IPS-18a (cell line): ENCODE results near the gene MAGEA4.

Experiments used
- H3K27ac ChIP-seq: one replicate; pipeline ENCODE4 v1.5.1; 2013; ENCODE audit warnings: low read length
- H3K27me3 ChIP-seq: one replicate; pipeline ENCODE4 v1.6.1; 2013; ENCODE audit warnings: mild to moderate bottlenecking, low read length; ENCODE audit not compliant: control insufficient read depth, insufficient read depth
- H3K36me3 ChIP-seq: one replicate; pipeline ENCODE4 v1.6.1; 2013; ENCODE audit warnings: low read depth, low read length; ENCODE audit not compliant: control insufficient read depth
- H3K4me1 ChIP-seq: one replicate; pipeline ENCODE4 v1.6.1; 2013; ENCODE audit warnings: low read depth, low read length; ENCODE audit not compliant: control insufficient read depth
- H3K4me3 ChIP-seq: one replicate; pipeline ENCODE4 v1.5.1; 2013; ENCODE audit warnings: low read length
- H3K9ac ChIP-seq: one replicate; pipeline ENCODE4 v1.6.1; 2013; ENCODE audit warnings: mild to moderate bottlenecking, low read length, moderate library complexity
- H3K9me3 ChIP-seq: one replicate; pipeline ENCODE4 v1.6.1; 2013; ENCODE audit warnings: low read depth, low read length; ENCODE audit not compliant: control insufficient read depth

MAGEA4 gene

GRCh38 chrX:151929126-151929525 is 16.4 kb downstream of the MAGEA4 start:
- H3K27ac ChIP-seq = no peak overlapping the region
- no peaks in the 10 kb centered on the region for H3K27me3 ChIP-seq
- H3K4me1 ChIP-seq = no peaks in the 10 kb centered on the region
- H3K4me3 ChIP-seq = no peak overlapping the region
- no peaks in the 10 kb centered on the region for H3K36me3 ChIP-seq
- no peak overlapping the region for H3K9ac ChIP-seq
- H3K9me3 ChIP-seq = peaks cover 15% of the 10 kb centered on the region

- Histone ChIP-seq H3K4me3 (no peak overlapping the region), H3K4me1 (no peaks in the 10 kb centered on the region), H3K27ac (no peak overlapping the region), H3K36me3 (no peaks in the 10 kb centered on the region), H3K27me3 (no peaks in the 10 kb centered on the region), H3K9ac (no peak overlapping the region), H3K9me3 (peaks cover 8% of the 10 kb centered on the region)
These were observed 22.7 kb downstream of the MAGEA4 start for GRCh38 chrX:151935358-151935757.

GRCh38 chrX:151938172-151938571 is 25.5 kb downstream of the MAGEA4 start:
- Histone ChIP-seq H3K36me3 (no peaks in the 10 kb centered on the region), H3K27me3 (no peaks in the 10 kb centered on the region), H3K27ac (no peak overlapping the region), H3K4me1 (no peaks in the 10 kb centered on the region), H3K9ac (no peak overlapping the region), H3K4me3 (no peak overlapping the region), H3K9me3 (peaks cover 17% of the 10 kb centered on the region)

- Histone ChIP-seq H3K27me3 (no peaks in the 10 kb centered on the region), H3K4me3 (no peak overlapping the region), H3K9me3 (peaks cover 15% of the 10 kb centered on the region), H3K36me3 (no peaks in the 10 kb centered on the region), H3K27ac (no peak overlapping the region), H3K4me1 (no peaks in the 10 kb centered on the region), H3K9ac (no peak overlapping the region)
These were observed 42.0 kb downstream of the MAGEA4 start for GRCh38 chrX:151954730-151955129.

- Histone ChIP-seq H3K4me1 (no peaks in the 10 kb centered on the region), H3K27me3 (no peaks in the 10 kb centered on the region), H3K9me3 (peaks cover 11% of the 10 kb centered on the region), H3K4me3 (no peak overlapping the region), H3K36me3 (no peaks in the 10 kb centered on the region), H3K27ac (no peak overlapping the region), H3K9ac (no peak overlapping the region)
These were observed 45.4 kb downstream of the MAGEA4 start for GRCh38 chrX:151958101-151958500.

- H3K4me1 ChIP-seq = no peaks in the 10 kb centered on the region
- H3K9me3 ChIP-seq = peaks cover 18% of the 10 kb centered on the region
- no peak overlapping the region for H3K27ac ChIP-seq
- H3K36me3 ChIP-seq = no peaks in the 10 kb centered on the region
- no peaks in the 10 kb centered on the region for H3K27me3 ChIP-seq
- no peak overlapping the region for H3K4me3 ChIP-seq
- no peak overlapping the region for H3K9ac ChIP-seq
These were observed 49.3 kb downstream of the MAGEA4 start for GRCh38 chrX:151962034-151962433.

GRCh38 chrX:151966236-151966635 is 53.5 kb downstream of the MAGEA4 start:
- Histone ChIP-seq H3K4me1 (no peaks in the 10 kb centered on the region), H3K27me3 (no peaks in the 10 kb centered on the region), H3K9ac (no peak overlapping the region), H3K4me3 (no peak overlapping the region), H3K27ac (no peak overlapping the region), H3K36me3 (no peaks in the 10 kb centered on the region), H3K9me3 (peaks cover 21% of the 10 kb centered on the region)

GRCh38 chrX:151970027-151970426 is 57.3 kb downstream of the MAGEA4 start:
- Histone ChIP-seq H3K27me3 (peaks cover 19% of the 10 kb centered on the region), H3K27ac (no peak overlapping the region), H3K4me3 (no peak overlapping the region), H3K36me3 (no peaks in the 10 kb centered on the region), H3K9me3 (peaks cover 8% of the 10 kb centered on the region), H3K4me1 (no peaks in the 10 kb centered on the region), H3K9ac (no peak overlapping the region)

- H3K36me3 ChIP-seq = no peaks in the 10 kb centered on the region
- H3K9ac ChIP-seq = no peak overlapping the region
- no peak overlapping the region for H3K4me3 ChIP-seq
- peaks cover 8% of the 10 kb centered on the region for H3K9me3 ChIP-seq
- H3K27ac ChIP-seq = no peak overlapping the region
- peaks cover 25% of the 10 kb centered on the region for H3K27me3 ChIP-seq
- no peaks in the 10 kb centered on the region for H3K4me1 ChIP-seq
These were observed 58.0 kb downstream of the MAGEA4 start for GRCh38 chrX:151970661-151971060.

GRCh38 chrX:151973060-151973661 is 60.5 kb downstream of the MAGEA4 start:
- Histone ChIP-seq H3K27ac (no peak overlapping the region), H3K4me1 (no peaks in the 10 kb centered on the region), H3K27me3 (peaks cover 27% of the 10 kb centered on the region), H3K4me3 (no peak overlapping the region), H3K9me3 (peaks cover 8% of the 10 kb centered on the region), H3K36me3 (no peaks in the 10 kb centered on the region), H3K9ac (no peak overlapping the region)

GRCh38 chrX:151973851-151974335 is 61.2 kb downstream of the MAGEA4 start:
- H3K9ac ChIP-seq = no peak overlapping the region
- H3K9me3 ChIP-seq = peaks cover 8% of the 10 kb centered on the region
- H3K36me3 ChIP-seq = no peaks in the 10 kb centered on the region
- peak overlapping the region; percentile 31 for H3K4me3 ChIP-seq
- no peaks in the 10 kb centered on the region for H3K4me1 ChIP-seq
- no peak overlapping the region for H3K27ac ChIP-seq
- H3K27me3 ChIP-seq = peaks cover 27% of the 10 kb centered on the region
